Hematopoietic multipotent progenitor cell treated with erythropoietin and hydrocortisone succinate and interleukin-3 and kit ligand, for 8 days (in vitro differentiated cells): ENCODE measurements around the gene POLDIP3.

Experiments used
- DNase-seq: peaks from one replicate; pipeline ENCODE4 v3.0.0-alpha.2; 2015

The POLDIP3 gene

GRCh38 chr22:42614312-42615091, at the start of gene POLDIP3:
POLDIP3 (minus strand) TSS chr22:42614883; CDS start chr22:42614857, 26 bp downstream.
- DNase-seq = peak; percentile 98

GRCh38 chr22:42661985-42662831, 47.5 kb upstream of the POLDIP3 start:
- peak; percentile 76 for DNase-seq

GRCh38 chr22:42656578-42656977, 41.9 kb upstream of the POLDIP3 start:
- no peak for DNase-seq

- DNase-seq = no peak
Observed at GRCh38 chr22:42655693-42656092, 41.0 kb upstream of the POLDIP3 start.

GRCh38 chr22:42654436-42655073, 39.9 kb upstream of the POLDIP3 start:
- no peak for DNase-seq

- no peak for DNase-seq
Observed at GRCh38 chr22:42653999-42654398, 39.3 kb upstream of the POLDIP3 start.

GRCh38 chr22:42651134-42651533, 36.5 kb upstream of the POLDIP3 start:
- no peak for DNase-seq

- peak; percentile 75 for DNase-seq
Observed at GRCh38 chr22:42649246-42650099, 34.8 kb upstream of the POLDIP3 start, which contains the start of gene CYB5R3. CYB5R3 (minus strand) TSS chr22:42649392; CDS start chr22:42649315, 77 bp downstream.

- DNase-seq = peak; percentile 64
Observed at GRCh38 chr22:42648368-42649245, 33.9 kb upstream of the POLDIP3 start.

- no peak for DNase-seq
Observed at GRCh38 chr22:42648017-42648367, 33.3 kb upstream of the POLDIP3 start.

- DNase-seq = peak; percentile 90
Observed at GRCh38 chr22:42646569-42647525, 32.2 kb upstream of the POLDIP3 start.

- DNase-seq = no peak
Observed at GRCh38 chr22:42645938-42646568, 31.4 kb upstream of the POLDIP3 start.

GRCh38 chr22:42645341-42645937, 30.8 kb upstream of the POLDIP3 start:
- no peak for DNase-seq

- no peak for DNase-seq
Observed at GRCh38 chr22:42644422-42645340, 30.0 kb upstream of the POLDIP3 start.

- no peak for DNase-seq
Observed at GRCh38 chr22:42643634-42644421, 29.1 kb upstream of the POLDIP3 start.

- DNase-seq = peak; percentile 88
Observed at GRCh38 chr22:42642806-42643633, 28.3 kb upstream of the POLDIP3 start.
